ENCODE results near the gene ADAMTS5. TPM values are rescaled to one million over a fixed set of nuclear protein-coding genes. Genes with fewer than 3 reads are reported as not detected.
A peak's percentile ranks its signal among the peaks of the same experiment; 100 is the strongest.

The ADAMTS5 gene
- total RNA-seq, 6 experiments from 2014 or later, result 5.5 to 13.7 (median 6.7) TPM

- peaks cover 6% of the 10 kb centered on the region; the same call in 1 of the 2 replicates for H3K4me1 Mint-ChIP-seq (ENCODE audit: low read depth)
- H3K27ac Mint-ChIP-seq, result no peak overlapping the region
- H3K4me3 Mint-ChIP-seq, result no peak overlapping the region
- no peaks in the 10 kb centered on the region for H3K9me3 Mint-ChIP-seq
- H3K36me3 Mint-ChIP-seq (ENCODE audit: low read depth), result peaks cover 11% of the 10 kb centered on the region; the same call in 1 of the 2 replicates
- peaks cover 5% of the 10 kb centered on the region for H3K27me3 Mint-ChIP-seq (ENCODE audit: insufficient read depth)
- no peak for DNase-seq
- no peak for TF ChIP-seq CTCF (IDR thresholded peaks at IDR 0.05)
Observed at GRCh38 chr21:26925636-26926035, 41.3 kb downstream of the ADAMTS5 start.

- no peak overlapping the region for H3K27ac Mint-ChIP-seq
- H3K4me3 Mint-ChIP-seq, result no peak overlapping the region
- no peak for TF ChIP-seq CTCF (IDR thresholded peaks at IDR 0.05)
- H3K4me1 Mint-ChIP-seq (ENCODE audit: low read depth), result peaks cover 6% of the 10 kb centered on the region; the same call in 1 of the 2 replicates
- peaks cover 11% of the 10 kb centered on the region; the same call in 1 of the 2 replicates for H3K36me3 Mint-ChIP-seq (ENCODE audit: low read depth)
- peaks cover 5% of the 10 kb centered on the region for H3K27me3 Mint-ChIP-seq (ENCODE audit: insufficient read depth)
- DNase-seq, result no peak
- no peaks in the 10 kb centered on the region for H3K9me3 Mint-ChIP-seq
Observed at GRCh38 chr21:26925122-26925521, 41.8 kb downstream of the ADAMTS5 start.

- peaks cover 5% of the 10 kb centered on the region for H3K27me3 Mint-ChIP-seq (ENCODE audit: insufficient read depth)
- H3K27ac Mint-ChIP-seq, result no peak overlapping the region
- no peak for DNase-seq
- H3K4me1 Mint-ChIP-seq (ENCODE audit: low read depth), result peaks cover 9% of the 10 kb centered on the region
- H3K36me3 Mint-ChIP-seq (ENCODE audit: low read depth), result peaks cover 11% of the 10 kb centered on the region; the same call in 1 of the 2 replicates
- TF ChIP-seq CTCF (IDR thresholded peaks at IDR 0.05), result no peak
- H3K9me3 Mint-ChIP-seq, result no peaks in the 10 kb centered on the region
- no peak overlapping the region for H3K4me3 Mint-ChIP-seq
Observed at GRCh38 chr21:26923986-26924385, 42.9 kb downstream of the ADAMTS5 start.

GRCh38 chr21:26920055-26920454 is 46.8 kb downstream of the ADAMTS5 start:
- TF ChIP-seq CTCF (IDR thresholded peaks at IDR 0.05), result no peak
- Mint-ChIP-seq H3K4me3 (no peak overlapping the region), H3K27ac (no peak overlapping the region), H3K36me3 (ENCODE audit: low read depth) (no peaks in the 10 kb centered on the region), H3K4me1 (ENCODE audit: low read depth) (peaks cover 30% of the 10 kb centered on the region), H3K27me3 (ENCODE audit: insufficient read depth) (no peaks in the 10 kb centered on the region; the same call in 1 of the 2 replicates), H3K9me3 (no peaks in the 10 kb centered on the region)
- DNase-seq, result no peak

- DNase-seq, result peak; percentile 78
- peak overlapping the region; percentile 37 for H3K4me3 Mint-ChIP-seq
- H3K27me3 Mint-ChIP-seq (ENCODE audit: insufficient read depth), result peaks cover 1% of the 10 kb centered on the region
- no peak for TF ChIP-seq CTCF (IDR thresholded peaks at IDR 0.05)
- H3K4me1 Mint-ChIP-seq (ENCODE audit: low read depth), result peaks cover 26% of the 10 kb centered on the region
- H3K36me3 Mint-ChIP-seq (ENCODE audit: low read depth), result 0 out of 2 replicates have a peak, but pooled peaks cover 3% of the 10 kb centered on the region
- peak overlapping the region; percentile 68 for H3K27ac Mint-ChIP-seq
- H3K9me3 Mint-ChIP-seq, result peaks cover 5% of the 10 kb centered on the region; the same call in 1 of the 2 replicates
Observed at GRCh38 chr21:26918323-26919079, 48.4 kb downstream of the ADAMTS5 start.
